H1 (cell line): ENCODE data around the gene ATG16L2. TPM values are rescaled to one million over a fixed set of nuclear protein-coding genes. Genes with fewer than 3 reads are reported as not detected.

Experiments
- BACH1 ChIP-seq: IDR thresholded peaks from 2 replicates; pipeline ENCODE4 v1.6.1; 2012; ENCODE audit warnings: low read length, improper control_type of control experiment
- BRCA1 ChIP-seq: IDR thresholded peaks from 2 replicates; pipeline ENCODE4 v1.6.1; 2012; ENCODE audit warnings: low read depth, low read length, improper control_type of control experiment
- KDM1A ChIP-seq: fragments of 200-600, 300-600 bp; sonication (generic); IDR thresholded peaks from 2 replicates; pipeline ENCODE4 v1.7.1; 2016; ENCODE audit warnings: mild to moderate bottlenecking, low read length, borderline replicate concordance
- SP2 ChIP-seq: IDR thresholded peaks from 2 replicates; pipeline ENCODE4 v1.6.1; 2012; ENCODE audit warnings: mild to moderate bottlenecking, low read length, inconsistent platforms
- YY1 ChIP-seq: IDR thresholded peaks from 2 replicates; pipeline ENCODE4 v1.6.1; 2011; ENCODE audit warnings: low read depth, mild to moderate bottlenecking, low read length
- polyA plus RNA-seq, 7 experiments: library from polyadenylated mRNA; depleted of rRNA in 3 of 7; stranded (reverse) in 5 of 7; unstranded in 2 of 7; fragments of >200 nt in 5 of 7; fragments of 200-250 nt in 2 of 7; gene quantifications; 1 replicate in 5 of 7; 2 replicates in 1 of 7; 4 replicates in 1 of 7; pipeline versions ENCODE4 v1.2.1 to v1.2.3, GENCODE V29; 2011 to 2013; ENCODE audit warnings: missing spikeins in 2 of 7, mixed read lengths in 2 of 7
- total RNA-seq: library from RNA; stranded (reverse); fragmentation: NEBNext Ultra II Directional; extraction: Animal tissue kit (Norgen Biotek cat#: 25700); gene quantifications from 2 replicates; pipeline ENCODE4 v1.2.1, GENCODE V29; 2021

Gene ATG16L2
- total and polyA plus RNA-seq, 2 of the 8 experiments (the other 6 are each of a cell fraction or from before 2014, with no cell fraction given): 11.0 to 18.5 TPM

DNA sequence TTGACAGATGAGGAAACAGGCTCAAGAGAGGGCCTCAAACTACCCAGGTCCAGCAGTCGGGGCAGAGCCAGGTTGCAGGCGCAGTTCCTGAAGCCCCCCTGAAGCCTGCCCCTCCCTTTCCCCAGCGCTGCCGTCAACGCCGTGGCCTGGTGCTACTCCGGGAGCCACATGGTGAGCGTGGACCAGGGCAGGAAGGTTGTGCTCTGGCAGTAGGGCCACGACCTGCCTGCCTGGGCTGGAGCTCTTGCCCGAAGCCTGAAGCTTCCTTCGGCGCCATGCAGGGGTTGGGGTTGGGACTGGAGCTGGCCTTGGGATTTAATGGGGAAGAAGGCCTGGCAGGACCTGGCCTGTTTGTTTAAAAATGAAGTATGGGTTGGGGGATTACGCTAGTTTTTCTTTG is 15.0 kb downstream of the ATG16L2 start (continued):
- TF ChIP-seq BRCA1 (no peak), BACH1 (no peak), SP2 (no peak), YY1 (no peak), KDM1A (no peak)
